ENCODE data around the gene C7.

C7 gene

DNA sequence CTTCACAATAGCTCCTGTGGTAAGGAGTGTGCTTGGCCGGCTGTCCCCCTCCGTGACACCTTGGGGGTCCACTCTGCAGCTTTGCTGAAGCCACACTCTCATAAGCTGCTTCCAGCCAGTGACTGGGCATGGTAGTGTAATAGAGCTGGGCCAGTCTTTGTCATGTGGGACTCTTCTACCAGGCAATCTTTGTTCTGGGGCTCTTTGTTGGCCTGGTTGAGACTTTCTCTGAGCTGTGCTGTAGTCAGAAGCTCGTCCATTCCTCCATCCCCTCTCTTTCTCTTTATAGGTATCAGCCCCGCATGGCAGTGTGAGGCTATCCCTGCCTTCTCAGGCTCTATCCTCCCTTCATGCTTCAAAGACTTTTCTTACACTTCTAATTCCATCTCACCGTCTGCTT lies 42.5 kb upstream of the C7 start:
- CTCF ChIA-PET: interaction anchor here (1.1 to 1.4 kb wide), 2 partner anchors 9 to 12 kb away, joined by 3 to 4 read pairs; no protein-coding TSS in a partner anchor
- no peak overlapping the region for H3K27ac ChIP-seq (ENCODE audit: extremely low read depth, low read depth, low read length)
- no peaks in the 10 kb centered on the region for H3K9me3 ChIP-seq (ENCODE audit: control insufficient read depth, insufficient read depth, low read depth, low read length)
- H3K36me3 ChIP-seq (ENCODE audit: control insufficient read depth in 2 of 2, insufficient read depth in 1 of 2, low read length in 2 of 2): no peaks in the 10 kb centered on the region
- TF ChIP-seq, protein P1, sequence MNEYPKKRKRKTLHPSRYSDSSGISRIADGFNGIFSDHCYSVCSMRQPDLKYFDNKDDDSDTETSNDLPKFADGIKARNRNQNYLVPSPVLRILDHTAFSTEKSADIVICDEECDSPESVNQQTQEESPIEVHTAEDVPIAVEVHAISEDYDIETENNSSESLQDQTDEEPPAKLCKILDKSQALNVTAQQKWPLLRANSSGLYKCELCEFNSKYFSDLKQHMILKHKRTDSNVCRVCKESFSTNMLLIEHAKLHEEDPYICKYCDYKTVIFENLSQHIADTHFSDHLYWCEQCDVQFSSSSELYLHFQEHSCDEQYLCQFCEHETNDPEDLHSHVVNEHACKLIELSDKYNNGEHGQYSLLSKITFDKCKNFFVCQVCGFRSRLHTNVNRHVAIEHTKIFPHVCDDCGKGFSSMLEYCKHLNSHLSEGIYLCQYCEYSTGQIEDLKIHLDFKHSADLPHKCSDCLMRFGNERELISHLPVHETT (tag by site-specific recombination; IDR thresholded peaks at IDR 0.05): no peak
- TF ChIP-seq, protein P2, sequence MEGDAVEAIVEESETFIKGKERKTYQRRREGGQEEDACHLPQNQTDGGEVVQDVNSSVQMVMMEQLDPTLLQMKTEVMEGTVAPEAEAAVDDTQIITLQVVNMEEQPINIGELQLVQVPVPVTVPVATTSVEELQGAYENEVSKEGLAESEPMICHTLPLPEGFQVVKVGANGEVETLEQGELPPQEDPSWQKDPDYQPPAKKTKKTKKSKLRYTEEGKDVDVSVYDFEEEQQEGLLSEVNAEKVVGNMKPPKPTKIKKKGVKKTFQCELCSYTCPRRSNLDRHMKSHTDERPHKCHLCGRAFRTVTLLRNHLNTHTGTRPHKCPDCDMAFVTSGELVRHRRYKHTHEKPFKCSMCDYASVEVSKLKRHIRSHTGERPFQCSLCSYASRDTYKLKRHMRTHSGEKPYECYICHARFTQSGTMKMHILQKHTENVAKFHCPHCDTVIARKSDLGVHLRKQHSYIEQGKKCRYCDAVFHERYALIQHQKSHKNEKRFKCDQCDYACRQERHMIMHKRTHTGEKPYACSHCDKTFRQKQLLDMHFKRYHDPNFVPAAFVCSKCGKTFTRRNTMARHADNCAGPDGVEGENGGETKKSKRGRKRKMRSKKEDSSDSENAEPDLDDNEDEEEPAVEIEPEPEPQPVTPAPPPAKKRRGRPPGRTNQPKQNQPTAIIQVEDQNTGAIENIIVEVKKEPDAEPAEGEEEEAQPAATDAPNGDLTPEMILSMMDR (tag by site-specific recombination; IDR thresholded peaks at IDR 0.05): no peak
- no peak for TF ChIP-seq GFI1B (tag by site-specific recombination; IDR thresholded peaks at IDR 0.05)
- no peak for TF ChIP-seq ZNF670 (tag by site-specific recombination; IDR thresholded peaks at IDR 0.05; ENCODE audit: low read depth)
- no peak for TF ChIP-seq ZBTB48 (tag by site-specific recombination; IDR thresholded peaks at IDR 0.05)
- no peak for TF ChIP-seq ZNF248 (tag by site-specific recombination; IDR thresholded peaks at IDR 0.05)
- TF ChIP-seq ZBTB20 (tag by site-specific recombination; IDR thresholded peaks at IDR 0.05): no peak
- TF ChIP-seq ZNF202 (tag by site-specific recombination; IDR thresholded peaks at IDR 0.05; ENCODE audit: borderline replicate concordance): no peak
- no peak for TF ChIP-seq ZNF843 (tag by site-specific recombination; IDR thresholded peaks at IDR 0.05)
- TF ChIP-seq ZNF555 (tag by site-specific recombination; conservative IDR thresholded peaks at IDR 0.05): no peak
- no peak for TF ChIP-seq ZEB2 (tag by site-specific recombination; IDR thresholded peaks at IDR 0.05)
- TF ChIP-seq ZNF292 (tag by site-specific recombination; IDR thresholded peaks at IDR 0.05; ENCODE audit: borderline replicate concordance, low read depth): no peak
- TF ChIP-seq ZNF768 (tag by site-specific recombination; IDR thresholded peaks at IDR 0.05): no peak
- no peak for TF ChIP-seq ZNF2 (tag by site-specific recombination; IDR thresholded peaks at IDR 0.05)
- no peak for TF ChIP-seq ZNF266 (tag by site-specific recombination; IDR thresholded peaks at IDR 0.05; ENCODE audit: low read depth)
- TF ChIP-seq, protein P3, sequence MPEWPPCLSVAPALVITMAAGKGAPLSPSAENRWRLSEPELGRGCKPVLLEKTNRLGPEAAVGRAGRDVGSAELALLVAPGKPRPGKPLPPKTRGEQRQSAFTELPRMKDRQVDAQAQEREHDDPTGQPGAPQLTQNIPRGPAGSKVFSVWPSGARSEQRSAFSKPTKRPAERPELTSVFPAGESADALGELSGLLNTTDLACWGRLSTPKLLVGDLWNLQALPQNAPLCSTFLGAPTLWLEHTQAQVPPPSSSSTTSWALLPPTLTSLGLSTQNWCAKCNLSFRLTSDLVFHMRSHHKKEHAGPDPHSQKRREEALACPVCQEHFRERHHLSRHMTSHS (tag by site-specific recombination; IDR thresholded peaks at IDR 0.05): no peak
- TF ChIP-seq, protein P4, sequence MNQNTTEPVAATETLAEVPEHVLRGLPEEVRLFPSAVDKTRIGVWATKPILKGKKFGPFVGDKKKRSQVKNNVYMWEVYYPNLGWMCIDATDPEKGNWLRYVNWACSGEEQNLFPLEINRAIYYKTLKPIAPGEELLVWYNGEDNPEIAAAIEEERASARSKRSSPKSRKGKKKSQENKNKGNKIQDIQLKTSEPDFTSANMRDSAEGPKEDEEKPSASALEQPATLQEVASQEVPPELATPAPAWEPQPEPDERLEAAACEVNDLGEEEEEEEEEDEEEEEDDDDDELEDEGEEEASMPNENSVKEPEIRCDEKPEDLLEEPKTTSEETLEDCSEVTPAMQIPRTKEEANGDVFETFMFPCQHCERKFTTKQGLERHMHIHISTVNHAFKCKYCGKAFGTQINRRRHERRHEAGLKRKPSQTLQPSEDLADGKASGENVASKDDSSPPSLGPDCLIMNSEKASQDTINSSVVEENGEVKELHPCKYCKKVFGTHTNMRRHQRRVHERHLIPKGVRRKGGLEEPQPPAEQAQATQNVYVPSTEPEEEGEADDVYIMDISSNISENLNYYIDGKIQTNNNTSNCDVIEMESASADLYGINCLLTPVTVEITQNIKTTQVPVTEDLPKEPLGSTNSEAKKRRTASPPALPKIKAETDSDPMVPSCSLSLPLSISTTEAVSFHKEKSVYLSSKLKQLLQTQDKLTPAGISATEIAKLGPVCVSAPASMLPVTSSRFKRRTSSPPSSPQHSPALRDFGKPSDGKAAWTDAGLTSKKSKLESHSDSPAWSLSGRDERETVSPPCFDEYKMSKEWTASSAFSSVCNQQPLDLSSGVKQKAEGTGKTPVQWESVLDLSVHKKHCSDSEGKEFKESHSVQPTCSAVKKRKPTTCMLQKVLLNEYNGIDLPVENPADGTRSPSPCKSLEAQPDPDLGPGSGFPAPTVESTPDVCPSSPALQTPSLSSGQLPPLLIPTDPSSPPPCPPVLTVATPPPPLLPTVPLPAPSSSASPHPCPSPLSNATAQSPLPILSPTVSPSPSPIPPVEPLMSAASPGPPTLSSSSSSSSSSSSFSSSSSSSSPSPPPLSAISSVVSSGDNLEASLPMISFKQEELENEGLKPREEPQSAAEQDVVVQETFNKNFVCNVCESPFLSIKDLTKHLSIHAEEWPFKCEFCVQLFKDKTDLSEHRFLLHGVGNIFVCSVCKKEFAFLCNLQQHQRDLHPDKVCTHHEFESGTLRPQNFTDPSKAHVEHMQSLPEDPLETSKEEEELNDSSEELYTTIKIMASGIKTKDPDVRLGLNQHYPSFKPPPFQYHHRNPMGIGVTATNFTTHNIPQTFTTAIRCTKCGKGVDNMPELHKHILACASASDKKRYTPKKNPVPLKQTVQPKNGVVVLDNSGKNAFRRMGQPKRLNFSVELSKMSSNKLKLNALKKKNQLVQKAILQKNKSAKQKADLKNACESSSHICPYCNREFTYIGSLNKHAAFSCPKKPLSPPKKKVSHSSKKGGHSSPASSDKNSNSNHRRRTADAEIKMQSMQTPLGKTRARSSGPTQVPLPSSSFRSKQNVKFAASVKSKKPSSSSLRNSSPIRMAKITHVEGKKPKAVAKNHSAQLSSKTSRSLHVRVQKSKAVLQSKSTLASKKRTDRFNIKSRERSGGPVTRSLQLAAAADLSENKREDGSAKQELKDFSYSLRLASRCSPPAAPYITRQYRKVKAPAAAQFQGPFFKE (tag by site-specific recombination; IDR thresholded peaks at IDR 0.05; ENCODE audit: borderline replicate concordance): no peak
- TF ChIP-seq, protein P5, sequence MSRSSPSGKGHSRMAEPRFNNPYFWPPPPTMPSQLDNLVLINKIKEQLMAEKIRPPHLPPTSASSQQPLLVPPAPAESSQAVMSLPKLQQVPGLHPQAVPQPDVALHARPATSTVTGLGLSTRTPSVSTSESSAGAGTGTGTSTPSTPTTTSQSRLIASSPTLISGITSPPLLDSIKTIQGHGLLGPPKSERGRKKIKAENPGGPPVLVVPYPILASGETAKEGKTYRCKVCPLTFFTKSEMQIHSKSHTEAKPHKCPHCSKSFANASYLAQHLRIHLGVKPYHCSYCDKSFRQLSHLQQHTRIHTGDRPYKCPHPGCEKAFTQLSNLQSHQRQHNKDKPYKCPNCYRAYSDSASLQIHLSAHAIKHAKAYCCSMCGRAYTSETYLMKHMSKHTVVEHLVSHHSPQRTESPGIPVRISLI (tag by site-specific recombination; IDR thresholded peaks at IDR 0.05): no peak
- no peak for TF ChIP-seq ZNF416 (tag by site-specific recombination; IDR thresholded peaks at IDR 0.05)
- POLR2A ChIA-PET: no interaction called here
- H3K4me1 ChIP-seq (ENCODE audit: control insufficient read depth, insufficient read depth, low read length): no peaks in the 10 kb centered on the region
- H3K4me3 ChIP-seq (ENCODE audit: low read depth, low read length): no peak overlapping the region
